ENCODE measurements around the gene URB1. TPM values are rescaled to one million over a fixed set of nuclear protein-coding genes. Genes with fewer than 3 reads are reported as not detected.

URB1 gene
- total RNA-seq, 4 donors from 2014 or later, result 23.3 to 37.4 (median 24.9) TPM

DNA sequence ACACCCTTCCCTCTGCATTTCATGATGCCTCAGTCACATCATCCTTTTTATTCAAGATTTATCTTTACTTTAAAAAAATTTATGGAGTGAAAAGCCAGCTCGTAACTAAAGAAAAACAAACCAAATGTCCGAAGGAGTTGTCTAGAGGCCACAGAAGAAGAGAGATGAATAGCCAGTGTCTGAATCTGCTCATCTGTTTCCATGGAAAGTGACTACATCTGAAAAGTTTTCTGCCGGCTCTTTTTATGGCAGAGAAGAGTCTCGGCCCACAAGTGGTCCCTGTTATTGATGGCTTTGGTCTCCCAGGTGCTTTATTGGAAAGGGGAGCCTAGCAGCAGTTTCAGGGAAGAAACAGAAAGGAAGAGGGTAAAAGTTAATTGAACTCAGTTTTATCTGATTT is 25.3 kb upstream of the URB1 start:
- intact Hi-C loops (cut with DNase I; ENCODE audit: low total_unique reads), result loop anchor here (10.0 kb wide), 1 partner anchor 157 kb away; no protein-coding TSS in a partner anchor
- DNase-seq (ENCODE audit: low spot score in 2 of 2), result no peak
- no peak overlapping the region for H3K4me3 ChIP-seq (ENCODE audit: low read depth, poor library complexity, severe bottlenecking)
- WGBS, 2 donors, result 79 to 84% methylated on average over 4 of the region's 4 CpGs
- TF ChIP-seq, protein P1, sequence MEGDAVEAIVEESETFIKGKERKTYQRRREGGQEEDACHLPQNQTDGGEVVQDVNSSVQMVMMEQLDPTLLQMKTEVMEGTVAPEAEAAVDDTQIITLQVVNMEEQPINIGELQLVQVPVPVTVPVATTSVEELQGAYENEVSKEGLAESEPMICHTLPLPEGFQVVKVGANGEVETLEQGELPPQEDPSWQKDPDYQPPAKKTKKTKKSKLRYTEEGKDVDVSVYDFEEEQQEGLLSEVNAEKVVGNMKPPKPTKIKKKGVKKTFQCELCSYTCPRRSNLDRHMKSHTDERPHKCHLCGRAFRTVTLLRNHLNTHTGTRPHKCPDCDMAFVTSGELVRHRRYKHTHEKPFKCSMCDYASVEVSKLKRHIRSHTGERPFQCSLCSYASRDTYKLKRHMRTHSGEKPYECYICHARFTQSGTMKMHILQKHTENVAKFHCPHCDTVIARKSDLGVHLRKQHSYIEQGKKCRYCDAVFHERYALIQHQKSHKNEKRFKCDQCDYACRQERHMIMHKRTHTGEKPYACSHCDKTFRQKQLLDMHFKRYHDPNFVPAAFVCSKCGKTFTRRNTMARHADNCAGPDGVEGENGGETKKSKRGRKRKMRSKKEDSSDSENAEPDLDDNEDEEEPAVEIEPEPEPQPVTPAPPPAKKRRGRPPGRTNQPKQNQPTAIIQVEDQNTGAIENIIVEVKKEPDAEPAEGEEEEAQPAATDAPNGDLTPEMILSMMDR (IDR thresholded peaks at IDR 0.05), result no peak
- no peak for TF ChIP-seq POLR2A (IDR thresholded peaks at IDR 0.05)

DNA sequence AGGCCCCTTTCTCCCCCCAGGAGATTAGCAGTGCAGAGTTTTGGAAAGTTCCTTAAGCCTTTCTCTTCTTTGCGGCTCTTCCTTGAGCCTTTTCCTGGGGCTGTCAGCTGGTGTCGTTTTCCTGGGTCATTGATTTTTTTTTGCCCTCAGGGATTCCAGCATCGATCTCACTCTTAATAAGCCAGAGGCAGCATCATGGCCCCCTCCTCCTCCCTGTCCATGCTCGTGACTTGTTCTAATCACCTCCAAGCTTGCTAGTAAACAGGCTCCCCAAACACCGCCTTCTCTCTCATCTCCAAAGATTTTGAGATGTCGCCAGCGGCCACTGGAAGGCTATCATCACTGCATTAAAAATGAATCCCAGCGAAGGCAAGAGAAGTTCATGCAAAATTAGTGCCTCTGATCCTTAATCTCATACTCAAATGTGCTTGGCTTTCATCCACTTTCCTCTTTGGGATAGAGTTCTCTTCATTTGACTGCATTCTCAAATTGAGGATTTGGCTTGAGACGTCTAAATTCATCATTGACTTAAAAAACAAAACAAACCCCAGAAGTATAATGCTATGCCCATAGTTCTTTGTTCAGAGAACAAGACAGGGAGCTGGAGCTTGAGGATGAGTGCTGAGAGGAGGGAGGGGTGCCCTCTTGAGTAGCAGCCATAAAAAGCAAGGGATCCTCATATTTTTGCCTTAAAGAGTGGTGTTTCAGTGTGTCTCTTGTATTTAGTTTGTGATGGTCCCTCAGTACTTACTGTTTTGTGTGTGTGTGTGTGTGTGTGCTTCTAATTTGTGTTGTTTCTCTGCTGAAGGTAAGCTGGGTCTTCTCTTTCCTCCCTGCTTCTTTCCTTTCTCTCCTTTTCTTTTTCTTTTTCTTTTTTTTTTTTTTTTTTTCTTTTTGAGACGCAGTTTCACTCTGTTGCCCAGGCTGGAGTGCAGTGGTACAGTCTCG is 22.9 kb upstream of the URB1 start:
- TF ChIP-seq, protein P1 (IDR thresholded peaks at IDR 0.05), result no peak
- no peak for TF ChIP-seq POLR2A (IDR thresholded peaks at IDR 0.05)
- WGBS, 2 donors, result 79 to 80% methylated on average over 11 of the region's 11 CpGs
- no peak for DNase-seq (ENCODE audit: low spot score in 2 of 2)
- intact Hi-C loops (cut with DNase I; ENCODE audit: low total_unique reads), result loop anchor here (10.0 kb wide), 1 partner anchor 159 kb away; no protein-coding TSS in a partner anchor
- no peak overlapping the region for H3K4me3 ChIP-seq (ENCODE audit: low read depth, poor library complexity, severe bottlenecking)

DNA sequence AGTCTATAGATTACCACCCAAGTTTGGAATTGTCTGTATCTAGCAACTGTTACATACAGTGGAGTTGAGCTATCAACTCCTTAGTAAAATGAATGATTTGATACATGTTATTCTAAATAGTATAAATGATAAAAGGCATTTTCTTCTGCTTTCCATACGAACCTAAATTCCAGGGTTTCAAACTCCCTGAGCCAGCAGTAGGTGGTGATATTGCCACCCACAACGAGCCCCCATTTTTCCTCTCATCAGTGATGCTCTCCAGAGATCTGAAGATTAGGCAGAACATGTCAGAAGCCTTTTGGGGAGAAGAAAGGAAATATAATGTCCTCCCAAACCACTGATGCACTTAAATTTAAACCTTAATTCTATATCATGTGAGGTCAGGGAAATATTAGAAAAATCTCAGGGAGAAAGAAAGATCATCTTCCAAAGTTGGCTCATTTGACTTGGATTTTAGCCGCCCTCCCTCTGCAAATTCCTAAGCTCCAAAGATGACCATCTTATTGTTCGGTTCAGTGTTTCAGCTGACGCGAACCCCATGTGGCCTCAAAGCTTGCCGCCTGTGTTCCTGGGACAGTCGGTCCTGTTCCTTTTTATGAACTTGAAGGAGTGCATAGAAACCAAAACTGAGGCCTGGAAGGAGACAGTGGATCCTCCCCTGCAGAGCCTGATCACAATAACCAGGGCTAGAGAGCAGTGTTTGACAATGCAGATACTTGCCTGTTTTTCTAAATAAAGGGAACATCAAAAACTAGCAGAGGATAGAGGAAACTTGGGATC is 22.0 kb upstream of the URB1 start:
- TF ChIP-seq, protein P1 (IDR thresholded peaks at IDR 0.05), result no peak
- TF ChIP-seq POLR2A (IDR thresholded peaks at IDR 0.05), result no peak
- intact Hi-C loops (cut with DNase I; ENCODE audit: low total_unique reads), result loop anchor here (10.0 kb wide), 1 partner anchor 160 kb away; no protein-coding TSS in a partner anchor

DNA sequence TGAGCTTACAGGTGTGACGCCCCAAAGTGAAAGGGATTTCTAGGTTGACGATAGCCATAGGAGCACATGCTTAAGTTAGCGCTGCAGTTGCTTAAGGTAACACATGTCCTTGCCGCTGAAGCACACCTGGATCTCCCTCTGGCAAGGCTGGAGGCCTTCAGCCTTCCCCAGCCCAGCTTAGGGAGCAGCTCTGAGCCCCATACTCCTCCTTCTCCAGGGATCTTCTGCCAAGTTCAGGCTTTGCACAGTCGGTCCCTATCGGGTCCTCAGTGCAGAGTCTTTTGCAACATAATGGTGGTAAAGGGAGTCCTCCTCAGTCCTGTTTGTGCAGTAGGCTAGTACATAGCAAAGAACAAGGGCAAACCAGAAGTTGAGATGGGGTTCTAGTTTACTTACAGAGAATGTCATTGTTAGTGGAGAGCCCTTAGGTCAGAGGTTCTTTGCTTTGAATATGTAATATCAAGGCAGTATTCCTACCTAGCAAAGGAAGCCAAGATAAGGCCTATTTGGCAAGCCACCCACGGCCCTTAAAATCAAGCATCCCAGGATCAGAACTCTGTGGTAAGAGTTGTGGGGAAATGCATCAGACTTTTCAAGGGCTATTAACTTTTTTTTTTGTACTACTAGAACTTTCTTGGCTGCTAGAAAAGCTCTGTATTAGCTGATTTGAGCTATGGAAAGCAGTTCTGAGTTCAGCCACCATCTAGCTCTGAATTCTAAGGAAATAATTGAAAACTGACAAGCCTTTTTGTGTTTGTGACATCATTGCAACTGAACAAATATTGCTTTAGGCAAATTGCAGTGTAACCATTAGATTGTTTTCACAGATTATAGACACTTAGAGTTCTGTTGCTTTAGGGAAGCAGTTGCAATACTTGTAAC is 21.1 kb upstream of the URB1 start:
- DNase-seq (ENCODE audit: low spot score in 2 of 2), result no peak
- intact Hi-C loops (cut with DNase I; ENCODE audit: low total_unique reads), result loop anchor here (10.0 kb wide), 1 partner anchor 161 kb away; no protein-coding TSS in a partner anchor
- WGBS, 2 donors, result 25 to 36% methylated on average over 7 of the region's 7 CpGs
- TF ChIP-seq, protein P1 (IDR thresholded peaks at IDR 0.05), result no peak
- no peak for TF ChIP-seq POLR2A (IDR thresholded peaks at IDR 0.05)
- no peak overlapping the region for H3K4me3 ChIP-seq (ENCODE audit: low read depth, poor library complexity, severe bottlenecking)

More for the DNA sequence above, 22.0 kb upstream of the URB1 start:
- no peak overlapping the region for H3K4me3 ChIP-seq (ENCODE audit: low read depth, poor library complexity, severe bottlenecking)
- DNase-seq (ENCODE audit: low spot score in 2 of 2), result no peak
- WGBS, 2 donors, result 71 to 72% methylated on average over 8 of the region's 8 CpGs

DNA sequence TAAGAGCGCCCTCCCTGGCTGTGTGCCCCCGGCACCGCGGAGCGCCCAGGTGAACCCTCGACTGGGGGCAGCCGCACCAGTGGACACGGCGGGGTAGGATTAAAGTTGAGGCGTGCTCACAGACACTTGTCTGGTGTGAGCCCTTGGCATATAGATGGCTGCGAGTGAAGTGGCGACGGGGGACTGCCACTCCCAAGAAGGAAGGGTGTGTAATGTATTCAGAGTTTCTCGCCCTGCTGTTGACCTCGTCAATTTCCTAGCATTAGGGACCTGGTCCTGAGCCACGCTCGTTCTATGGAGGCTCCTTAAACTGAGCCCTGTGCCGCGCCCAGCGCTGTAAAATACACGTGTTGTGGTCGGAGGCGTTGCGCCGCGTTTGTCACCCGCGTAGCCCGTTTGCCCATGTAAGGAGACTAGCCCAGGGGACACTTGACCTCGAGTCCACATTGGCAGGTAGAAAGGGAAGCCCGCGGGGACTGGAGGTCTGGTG is 20.2 kb upstream of the URB1 start:
- WGBS, 2 donors, result 11 to 22% methylated on average over 32 of the region's 32 CpGs
- no peak for TF ChIP-seq POLR2A (IDR thresholded peaks at IDR 0.05)
- TF ChIP-seq, protein P1 (IDR thresholded peaks at IDR 0.05), result no peak
- peak overlapping the region; percentile 65 for H3K4me3 ChIP-seq (ENCODE audit: low read depth, poor library complexity, severe bottlenecking)
- DNase-seq (ENCODE audit: low spot score in 2 of 2), result peak; percentile 44 to 93
- intact Hi-C loops (cut with DNase I; ENCODE audit: low total_unique reads), result loop anchor here (10.0 kb wide), 1 partner anchor 162 kb away; no protein-coding TSS in a partner anchor

Data from lower leg skin (tissue), 4 donors.